HCT116 (cell line): Measurements from ENCODE around the gene CDK18. TPM values are rescaled to one million over a fixed set of nuclear protein-coding genes. Genes with fewer than 3 reads are reported as not detected.

ENCODE experiments used
- ATAC-seq: fragments of 200-7000 bp; cut with Tn5 transposase; 2 replicates; pipeline ENCODE4 v1.9.1; 2020; ENCODE audit warnings: mild to moderate bottlenecking, moderate library complexity
- BruUV-seq: library from RNA; stranded (reverse); fragments of 400-500 nt; replicated peaks from 2 replicates; lab custom pipeline; 2021; lab: Mats Ljungman, UMichigan
- CTCF ChIA-PET: fragments of 300-600 bp; sonication (Branson Sonifier 250); formaldehyde crosslinking; loops from one replicate; lab custom pipeline; 2021; ENCODE audit warnings: antibody characterized with exemption; lab: Charles Lee
- POLR2A ChIA-PET: fragments of 300-600, 350-600 bp; sonication (Branson Sonifier 250); formaldehyde crosslinking; loops from one replicate; lab custom pipeline; 2021; ENCODE audit warnings: antibody characterized with exemption; lab: Charles Lee
- RAD21 ChIA-PET, 2 experiments: fragments of 300-600 bp; sonication (Branson Sonifier 250); formaldehyde crosslinking; loops; one replicate each; lab custom pipeline; 2023; ENCODE audit warnings: low total read pairs in 2 of 2; ENCODE audit not compliant: uncharacterized antibody in 2 of 2, unreplicated experiment in 2 of 2, low non-redundant PET in 1 of 2; lab: Charles Lee
- DNase-seq: peaks from one replicate; pipeline ENCODE4 v3.0.0-alpha.2; 2010; ENCODE audit warnings: low read depth, low spot score
- H2AFZ ChIP-seq: fragments of 200-600 bp; shearing (Covaris generic), sonication (generic); 2 replicates; pipeline ENCODE4 v1.6.1; 2017; ENCODE audit warnings: low read depth, mixed run types, mixed read lengths, antibody characterized with exemption, low read length; ENCODE audit not compliant: poor library complexity, severe bottlenecking
- H3K27ac ChIP-seq: 2 replicates; pipeline ENCODE4 v1.5.1; 2012; ENCODE audit warnings: low read depth, low read length
- H3K27me3 ChIP-seq: fragments of 200-600 bp; sonication (generic); 2 replicates; pipeline ENCODE4 v1.6.1; 2016; ENCODE audit warnings: mixed run types, low read length, mixed read lengths; ENCODE audit not compliant: insufficient read depth
- H3K36me3 ChIP-seq, 2 experiments: fragments of 200-500 bp in 1 of 2; fragments of 200-600 bp in 1 of 2; sonication (Bioruptor generic) in 1 of 2; sonication (generic) in 1 of 2; 2 replicates each; pipeline versions ENCODE4 v1.5.1 to v1.6.1; 2014 to 2016; ENCODE audit warnings: low read length in 2 of 2, inconsistent platforms in 1 of 2, mixed read lengths in 1 of 2, mixed run types in 1 of 2; ENCODE audit not compliant: insufficient read depth in 2 of 2, control insufficient read depth in 1 of 2
- H3K4me1 ChIP-seq, 2 experiments: fragments of 200-600 bp in 1 of 2; sonication (generic) in 1 of 2; 2 replicates each; pipeline versions ENCODE4 v1.5.1 to v1.6.1; 2012 to 2017; ENCODE audit warnings: low read length in 2 of 2, inconsistent platforms in 1 of 2, mild to moderate bottlenecking in 1 of 2, mixed read lengths in 1 of 2, mixed run types in 1 of 2, moderate library complexity in 1 of 2; ENCODE audit not compliant: insufficient read depth in 2 of 2, control insufficient read depth in 1 of 2
- H3K4me2 ChIP-seq: fragments of 200-600 bp; sonication (generic); 2 replicates; pipeline ENCODE4 v1.6.1; 2017; ENCODE audit warnings: mixed run types, low read length, mixed read lengths
- H3K4me3 ChIP-seq, 2 experiments: fragments of 200-600 bp in 1 of 2; sonication (generic) in 1 of 2; replicated peaks in 1 of 2; 2 replicates each; pipeline ENCODE4 v1.5.1; 2011 to 2016; ENCODE audit warnings: low read length in 2 of 2, control low read depth in 1 of 2, low read depth in 1 of 2, mild to moderate bottlenecking in 1 of 2, mixed read lengths in 1 of 2, mixed run types in 1 of 2
- H3K79me2 ChIP-seq: fragments of 200-600 bp; sonication (generic); 2 replicates; pipeline ENCODE4 v1.6.1; 2017; ENCODE audit warnings: mild to moderate bottlenecking, mixed run types, low read length, moderate library complexity, mixed read lengths; ENCODE audit not compliant: insufficient read depth
- H3K9ac ChIP-seq: fragments of 200-600 bp; sonication (generic); 2 replicates; pipeline ENCODE4 v1.6.1; 2016; ENCODE audit warnings: low read length, mixed read lengths
- H3K9me2 ChIP-seq: fragments of 200-600 bp; sonication (generic), shearing (Covaris generic); 2 replicates; pipeline ENCODE4 v1.6.1; 2017; ENCODE audit warnings: mixed run types, mild to moderate bottlenecking, moderate library complexity; ENCODE audit not compliant: insufficient read depth
- H3K9me3 ChIP-seq, 2 experiments: fragments of 200-500 bp in 1 of 2; fragments of 200-600 bp in 1 of 2; sonication (Bioruptor generic) in 1 of 2; sonication (generic) in 1 of 2; 2 replicates each; pipeline ENCODE4 v1.6.1; 2014 to 2017; ENCODE audit warnings: low read length in 2 of 2, mixed read lengths in 2 of 2, inconsistent platforms in 1 of 2, low read depth in 1 of 2, mild to moderate bottlenecking in 1 of 2, mixed run types in 1 of 2, moderate library complexity in 1 of 2; ENCODE audit not compliant: control insufficient read depth in 1 of 2, insufficient read depth in 1 of 2
- H4K20me1 ChIP-seq: fragments of 200-600 bp; sonication (generic), shearing (Covaris generic); 2 replicates; pipeline ENCODE4 v1.6.1; 2017; ENCODE audit warnings: mixed run types, mild to moderate bottlenecking, moderate library complexity; ENCODE audit not compliant: insufficient read depth
- EGR1 ChIP-seq: IDR thresholded peaks from 2 replicates; pipeline ENCODE4 v1.6.1; 2012; ENCODE audit warnings: low read depth
- POLR2A ChIP-seq: IDR thresholded peaks from 2 replicates; pipeline ENCODE4 v1.7.0; 2011; ENCODE audit warnings: borderline replicate concordance; ENCODE audit not compliant: insufficient read depth, insufficient read length; ENCODE audit errors: extremely low read depth
- SIN3A ChIP-seq: IDR thresholded peaks from 2 replicates; pipeline ENCODE4 v1.6.1; 2012; ENCODE audit warnings: low read depth
- ZNF274 ChIP-seq: fragments of 200-500 bp; sonication (Bioruptor generic); IDR thresholded peaks from 2 replicates; pipeline ENCODE4 v1.6.1; 2014; ENCODE audit warnings: mild to moderate bottlenecking, low read depth, low read length, inconsistent platforms
- intact Hi-C: fragments of 100-400 bp; cut with micrococcal nuclease; formaldehyde crosslinking; loops from 2 replicates; pipeline ENCODE4 v1.10.0; 2022
- total RNA-seq: library from RNA; stranded (reverse); gene quantifications from one replicate; pipeline ENCODE4 v1.2.1, GENCODE V29; 2021; ENCODE audit not compliant: unreplicated experiment
- TF ChIP-seq, protein P1 (sequence below): IDR thresholded peaks from 2 replicates; pipeline ENCODE4 v1.6.1; 2011; ENCODE audit warnings: mild to moderate bottlenecking, low read length, moderate library complexity; ENCODE audit not compliant: insufficient replicate concordance; ENCODE audit errors: extremely low read depth
- TF ChIP-seq, protein P2 (sequence below): IDR thresholded peaks from 2 replicates; pipeline ENCODE4 v1.6.1; 2012

The CDK18 gene
- total RNA-seq, 1 experiment from 2014 or later, result 32.0 TPM

DNA sequence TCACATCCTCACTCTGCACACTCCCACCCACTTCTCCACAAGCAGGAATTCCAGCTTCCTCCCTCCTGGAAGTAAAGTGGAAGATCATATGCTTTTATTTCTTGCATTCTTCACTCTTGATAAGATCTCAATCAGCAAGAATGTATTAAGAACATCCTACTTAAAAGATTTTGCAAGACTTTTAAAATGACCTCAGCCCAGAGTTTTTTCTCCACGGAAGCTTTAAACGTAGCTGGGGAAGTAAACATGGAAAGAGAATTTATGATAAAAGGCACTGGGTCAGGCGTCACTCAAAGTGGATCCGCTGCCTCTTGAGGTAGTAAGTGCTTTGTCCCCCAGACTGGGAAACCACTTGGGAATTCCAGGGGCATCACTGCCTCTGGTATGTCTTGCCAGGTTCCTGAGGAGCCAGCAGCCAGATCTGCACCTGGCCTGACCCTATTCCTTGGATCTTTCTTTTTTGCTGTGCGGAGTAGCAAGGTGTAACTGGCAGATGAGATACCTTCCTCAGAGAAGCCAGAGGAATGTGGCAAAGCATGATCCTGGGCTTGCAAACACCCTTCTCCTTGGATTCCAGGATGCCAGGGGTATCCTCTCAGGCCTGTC is 33.9 kb downstream of the CDK18 start:
- no peaks in the 10 kb centered on the region for H4K20me1 ChIP-seq
- H3K9me2 ChIP-seq, result no peaks in the 10 kb centered on the region
- TF ChIP-seq, protein P1, sequence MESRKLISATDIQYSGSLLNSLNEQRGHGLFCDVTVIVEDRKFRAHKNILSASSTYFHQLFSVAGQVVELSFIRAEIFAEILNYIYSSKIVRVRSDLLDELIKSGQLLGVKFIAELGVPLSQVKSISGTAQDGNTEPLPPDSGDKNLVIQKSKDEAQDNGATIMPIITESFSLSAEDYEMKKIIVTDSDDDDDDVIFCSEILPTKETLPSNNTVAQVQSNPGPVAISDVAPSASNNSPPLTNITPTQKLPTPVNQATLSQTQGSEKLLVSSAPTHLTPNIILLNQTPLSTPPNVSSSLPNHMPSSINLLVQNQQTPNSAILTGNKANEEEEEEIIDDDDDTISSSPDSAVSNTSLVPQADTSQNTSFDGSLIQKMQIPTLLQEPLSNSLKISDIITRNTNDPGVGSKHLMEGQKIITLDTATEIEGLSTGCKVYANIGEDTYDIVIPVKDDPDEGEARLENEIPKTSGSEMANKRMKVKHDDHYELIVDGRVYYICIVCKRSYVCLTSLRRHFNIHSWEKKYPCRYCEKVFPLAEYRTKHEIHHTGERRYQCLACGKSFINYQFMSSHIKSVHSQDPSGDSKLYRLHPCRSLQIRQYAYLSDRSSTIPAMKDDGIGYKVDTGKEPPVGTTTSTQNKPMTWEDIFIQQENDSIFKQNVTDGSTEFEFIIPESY, result no peak
- no peak for TF ChIP-seq POLR2A
- TF ChIP-seq, protein P2, sequence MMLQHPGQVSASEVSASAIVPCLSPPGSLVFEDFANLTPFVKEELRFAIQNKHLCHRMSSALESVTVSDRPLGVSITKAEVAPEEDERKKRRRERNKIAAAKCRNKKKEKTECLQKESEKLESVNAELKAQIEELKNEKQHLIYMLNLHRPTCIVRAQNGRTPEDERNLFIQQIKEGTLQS, result no peak
- no peak for TF ChIP-seq ZNF274
- TF ChIP-seq SIN3A, result no peak
- TF ChIP-seq EGR1, result no peak
- ChIA-PET POLR2A (no interaction called here), CTCF (interaction anchor here (2.3 kb wide), 1 partner anchor 13 kb away, joined by 9 read pairs; no protein-coding TSS in a partner anchor), RAD21 (no interaction called here)
- H3K79me2 ChIP-seq, result no peaks in the 10 kb centered on the region
- BruUV-seq, result no TSS peak
- no peaks in the 10 kb centered on the region for H3K9me3 ChIP-seq
- H3K4me3 ChIP-seq, result no peak overlapping the region
- H3K27me3 ChIP-seq, result no peaks in the 10 kb centered on the region; the same call in 1 of the 2 replicates
- DNase-seq, result no peak
- H3K4me1 ChIP-seq, result peaks cover 4 to 12% of the 10 kb centered on the region in 2 experiments; a peak in 3 of 4 replicates
- intact Hi-C loops, result no loop called here
- no peaks in the 10 kb centered on the region for H3K36me3 ChIP-seq
- H3K4me2 ChIP-seq, result no peak overlapping the region
- H3K9ac ChIP-seq, result no peak overlapping the region
- no peak overlapping the region for H3K27ac ChIP-seq
- H2AFZ ChIP-seq, result no peak overlapping the region
- ATAC-seq, result no peak
